Measurements from ENCODE around the gene KIRREL3. TPM values are rescaled to one million over a fixed set of nuclear protein-coding genes. Genes with fewer than 3 reads are reported as not detected.

KIRREL3 gene
- total and polyA plus RNA-seq, 2 of the 8 experiments (the other 6 are each of a cell fraction or from before 2014, with no cell fraction given), result 0.29 to 0.32 TPM

- Histone ChIP-seq H3K79me1 (ENCODE audit: low read depth, low read length) (no peaks in the 10 kb centered on the region), H3K9ac (replicated peaks in 1 of 4; ENCODE audit: extremely low read depth in 1 of 4, low read depth in 3 of 4, low read length in 3 of 4) (no peak overlapping the region), H3K27me3 (replicated peaks in 1 of 4; ENCODE audit: control insufficient read depth in 3 of 4, extremely low read depth in 1 of 4, insufficient read depth in 3 of 4, low read length in 3 of 4) (no peaks in the 10 kb centered on the region), H2BK5ac (ENCODE audit: low read depth, low read length) (0 out of 2 replicates have a peak overlapping the region, but pooled peaks have one; percentile 17), H2AK5ac (ENCODE audit: low read depth, low read length) (no peak overlapping the region), H2AFZ (ENCODE audit: low read length) (no peak overlapping the region), H3K4me2 (ENCODE audit: insufficient read depth in 1 of 2, low read depth in 2 of 2, low read length in 2 of 2) (no peak overlapping the region), H2BK12ac (ENCODE audit: low read depth, low read length) (0 out of 2 replicates have a peak overlapping the region, but pooled peaks have one; percentile 75), H4K20me1 (replicated peaks in 1 of 2; ENCODE audit: control insufficient read depth in 1 of 2, insufficient read depth in 2 of 2, low read length in 2 of 2) (no peaks in the 10 kb centered on the region), H3K4me3 (ENCODE audit: extremely low read depth in 1 of 4, insufficient read depth in 2 of 4, low read depth in 3 of 4, low read length in 4 of 4) (no peak overlapping the region), H3K36me3 (ENCODE audit: control insufficient read depth in 2 of 4, insufficient read depth in 4 of 4, low read length in 3 of 4) (no peaks in the 10 kb centered on the region), H3K18ac (ENCODE audit: extremely low read depth, low read length) (no peak overlapping the region), H3K4ac (replicated peaks; ENCODE audit: insufficient read length, low read depth, low read length) (no peak overlapping the region), H4K91ac (replicated peaks; ENCODE audit: insufficient read length, low read length) (no peak overlapping the region), H4K5ac (ENCODE audit: insufficient read length, low read depth, low read length) (no peak overlapping the region), H3K79me2 (ENCODE audit: control insufficient read depth in 1 of 2, insufficient read depth in 2 of 2, low read length in 2 of 2) (no peaks in the 10 kb centered on the region), H3K56ac (replicated peaks; ENCODE audit: insufficient read length, low read depth, low read length) (no peak overlapping the region), H3K4me1 (replicated peaks in 1 of 4; ENCODE audit: control insufficient read depth in 3 of 4, insufficient read depth in 4 of 4, low read length in 3 of 4) (peaks cover 0 to 17% (median 6%) of the 10 kb centered on the region in 4 experiments; a peak in 6 of 7 replicates), H2BK15ac (ENCODE audit: low read length) (no peak overlapping the region), H3K27ac (ENCODE audit: low read depth, low read length) (no peak overlapping the region), H3K14ac (ENCODE audit: insufficient read length) (no peak overlapping the region), H3K23ac (ENCODE audit: insufficient read length) (no peak overlapping the region), H3K9me3 (ENCODE audit: insufficient read depth in 2 of 2, low read depth in 1 of 2, low read length in 1 of 2) (no peaks in the 10 kb centered on the region), H2BK20ac (ENCODE audit: low read length) (peak overlapping the region; percentile 7; the same call in 1 of the 2 replicates), H4K8ac (ENCODE audit: extremely low read depth, insufficient read depth, low read length) (no peak overlapping the region), H2BK120ac (replicated peaks; ENCODE audit: low read depth, low read length) (no peak overlapping the region), H3K23me2 (ENCODE audit: low read depth, low read length) (no peaks in the 10 kb centered on the region)
- DNase-seq (ENCODE audit: low read depth in 1 of 2, low spot score in 2 of 2), result no peak
- CTCF ChIA-PET (ENCODE audit: partially characterized antibody), result interaction anchor here (0.6 to 2.5 kb wide), 9 partner anchors 10 to 227 kb away, joined by 3 to 37 read pairs (median 4); no protein-coding TSS in a partner anchor
- no peak for FAIRE-seq
- POLR2A ChIA-PET (ENCODE audit: partially characterized antibody), result interaction anchor here (0.7 to 1.0 kb wide), 3 partner anchors 9 to 162 kb away, joined by 3 read pairs; no protein-coding TSS in a partner anchor
- WGBS, 2 experiments (ENCODE audit: extremely low coverage in 1 of 2, insufficient coverage in 1 of 2, insufficient read length in 1 of 2, insufficient replicate concordance in 2 of 2, low coverage in 1 of 2, low lambda C conversion rate in 2 of 2, missing lambda C conversion rate in 1 of 2), result 80% methylated on average over 21 of the region's 21 CpGs; no CpG with 5 or more reads in 1 of the 2 experiments
Measured at GRCh38 chr11:126489836-126490660, 510.5 kb downstream of the KIRREL3 start.

Data from H1 (cell line).